HG03095 (cell line): ENCODE measurements around the gene PANK3.

Experiments used
- ATAC-seq: cut with Tn5 transposase; IDR thresholded peaks from one replicate; pipeline ENCODE4 v1.9.1; 2021; ENCODE audit warnings: moderate library complexity; ENCODE audit not compliant: unreplicated experiment

Gene PANK3

GRCh38 chr5:168578538-168579487 lies at the start of gene PANK3:
Gene PANK3, minus strand, starts transcription at chr5:168579368. Its CDS starts 85 bp downstream, at chr5:168579283.
- peak; percentile 49 for ATAC-seq

DNA sequence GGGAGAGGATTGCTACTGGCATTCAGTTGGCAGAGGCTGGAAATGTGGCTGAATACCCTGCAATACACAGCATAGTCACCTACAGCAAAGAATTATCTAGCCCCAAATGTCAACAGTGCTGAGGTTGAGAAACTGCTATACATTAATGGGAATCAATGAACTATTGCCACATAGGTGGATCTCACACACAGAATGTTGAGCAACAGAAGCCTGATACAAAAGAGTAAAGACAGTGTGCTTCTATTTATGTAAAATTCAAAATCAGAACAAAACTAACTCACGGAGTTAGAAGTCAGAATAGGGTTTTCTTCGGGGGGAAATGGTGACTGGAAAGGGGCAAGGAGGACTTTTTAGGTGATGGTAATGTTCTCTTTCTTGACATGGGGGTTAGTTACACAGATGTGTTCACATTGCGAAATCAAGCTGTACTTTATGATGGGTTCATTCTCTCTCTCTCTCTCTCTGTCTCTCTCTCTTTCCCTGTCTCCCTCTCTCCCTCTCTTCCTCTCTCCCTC lies 45.7 kb upstream of the PANK3 start:
- ATAC-seq = no peak

DNA sequence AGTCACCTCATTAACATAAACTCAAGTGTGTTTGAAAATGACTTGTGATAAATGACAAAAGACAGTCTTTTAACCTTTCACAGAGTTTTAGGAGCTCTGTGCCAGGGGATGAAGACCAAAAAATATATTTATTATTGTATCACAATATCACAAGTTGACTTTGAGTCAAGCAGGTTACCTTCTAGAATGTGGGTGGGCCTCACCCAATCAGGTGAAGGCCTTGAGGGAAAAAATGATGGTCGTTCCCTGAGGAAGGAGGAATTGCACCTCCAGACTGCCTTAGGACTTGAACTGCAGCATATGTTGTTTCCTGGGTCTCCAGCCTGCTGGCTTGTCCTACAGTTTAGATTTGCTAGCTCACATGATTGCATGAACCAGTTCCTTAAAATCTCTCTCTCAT lies 41.6 kb upstream of the PANK3 start:
- ATAC-seq = no peak

- ATAC-seq = no peak
Measured at GRCh38 chr5:168614661-168615060, 35.5 kb upstream of the PANK3 start.

DNA sequence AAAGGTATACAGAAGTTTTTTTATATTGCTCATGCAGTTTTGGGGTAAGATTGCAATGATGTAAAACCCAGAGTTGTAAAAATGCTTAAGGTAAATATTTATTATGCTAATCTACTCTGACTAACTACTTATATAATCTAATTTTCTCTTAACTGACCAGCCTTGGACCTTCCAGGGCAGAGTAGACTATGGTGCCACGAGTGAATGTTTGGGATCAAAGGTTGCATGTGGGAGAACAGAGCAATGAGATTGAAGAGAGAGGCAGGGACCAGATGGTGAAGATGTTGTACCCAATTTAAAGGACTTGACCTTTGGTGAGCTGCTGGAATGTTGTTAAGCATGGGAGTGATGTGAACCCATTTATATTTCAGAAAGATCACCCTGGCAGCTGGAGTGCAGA lies 34.8 kb upstream of the PANK3 start:
- no peak for ATAC-seq

GRCh38 chr5:168613396-168613795 lies 34.2 kb upstream of the PANK3 start:
- ATAC-seq = no peak

DNA sequence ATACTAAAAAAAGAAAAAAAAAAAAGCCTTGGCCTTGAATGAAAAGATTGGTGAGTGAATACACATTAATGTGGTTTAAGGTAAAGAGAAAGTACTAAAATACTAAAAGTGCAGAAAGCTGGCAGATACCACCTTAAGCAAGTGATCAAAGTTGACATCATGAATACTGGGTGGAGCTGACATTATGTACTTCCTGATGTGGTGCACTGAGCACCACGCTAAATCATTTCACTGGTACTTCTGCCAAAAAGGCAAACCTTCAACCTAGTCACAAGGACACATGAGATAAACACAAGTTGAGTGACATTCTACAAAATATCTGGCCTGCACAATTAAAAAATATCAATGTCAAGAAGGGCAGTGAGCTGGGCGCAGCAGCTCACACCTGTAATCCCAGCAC lies 33.8 kb upstream of the PANK3 start:
- no peak for ATAC-seq

DNA sequence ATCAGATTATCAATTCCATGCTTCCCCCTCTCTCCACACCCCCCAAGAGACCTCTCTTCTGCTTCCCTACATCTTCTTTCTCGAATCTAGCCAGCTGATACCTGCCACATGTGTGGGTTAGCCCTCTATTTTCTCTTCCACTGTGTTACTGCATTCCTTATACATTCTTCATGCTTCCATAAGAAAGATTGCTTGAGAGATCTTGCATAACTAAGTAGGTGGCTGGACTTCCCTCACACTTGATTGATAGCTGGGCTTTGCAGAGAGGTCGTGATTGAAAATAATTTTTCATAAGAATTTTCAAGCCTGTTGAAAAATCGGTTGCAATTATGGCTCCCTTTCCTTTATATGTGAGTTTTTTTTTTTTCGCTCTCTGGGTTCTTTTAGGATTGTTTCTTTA lies 33.0 kb upstream of the PANK3 start:
- no peak for ATAC-seq

DNA sequence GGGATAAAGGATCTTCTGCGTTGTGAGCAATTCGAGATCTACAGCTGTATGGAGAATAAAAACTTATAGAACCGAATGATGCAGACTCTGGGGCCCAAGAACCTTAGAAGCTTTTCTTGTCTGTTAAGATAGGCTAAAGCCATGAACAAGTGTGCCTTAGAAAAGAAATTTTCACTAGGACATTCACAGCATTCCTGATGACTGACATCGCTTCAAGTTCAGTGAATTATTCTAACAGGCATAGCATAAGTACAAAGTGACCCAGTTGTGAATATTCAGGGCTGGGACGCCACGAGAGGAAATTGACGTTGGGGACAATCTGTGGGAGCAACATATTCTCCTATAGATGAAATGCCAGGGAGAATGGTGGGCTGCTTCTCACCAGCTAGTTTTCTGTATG lies 32.0 kb upstream of the PANK3 start:
- no peak for ATAC-seq

DNA sequence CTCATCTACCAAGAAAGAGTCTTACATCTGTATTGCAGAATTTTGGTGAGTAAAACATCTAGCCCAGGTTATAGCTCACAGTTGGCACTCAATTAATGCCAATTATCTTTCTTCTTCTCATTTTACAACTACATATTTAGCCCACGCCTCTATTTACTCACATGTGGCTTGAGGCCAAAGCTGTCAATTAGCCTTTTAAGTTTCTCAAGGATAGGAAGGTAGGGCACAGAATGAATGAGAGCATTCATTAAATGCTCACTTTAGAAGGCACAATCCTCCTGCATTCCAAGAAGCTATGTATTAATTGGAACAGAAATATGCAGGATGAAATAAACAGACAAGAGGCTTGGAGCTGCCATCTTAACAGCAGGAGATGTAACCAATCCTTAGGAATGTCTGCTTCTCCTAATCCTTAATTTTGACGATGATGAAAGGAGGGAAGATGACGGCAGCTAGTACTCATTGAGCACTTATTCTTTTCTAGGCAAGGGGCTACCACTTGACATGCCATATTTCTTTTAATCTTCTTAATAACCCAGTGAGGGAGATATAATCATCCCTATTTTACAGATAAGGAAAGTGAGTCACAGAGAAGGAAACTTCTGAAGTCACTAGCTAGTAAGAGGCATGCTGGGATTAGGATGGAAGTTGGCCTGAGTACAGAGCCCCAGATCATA lies 30.8 kb upstream of the PANK3 start:
- no peak for ATAC-seq

- no peak for ATAC-seq
Measured at GRCh38 chr5:168608821-168609220, 29.7 kb upstream of the PANK3 start.

DNA sequence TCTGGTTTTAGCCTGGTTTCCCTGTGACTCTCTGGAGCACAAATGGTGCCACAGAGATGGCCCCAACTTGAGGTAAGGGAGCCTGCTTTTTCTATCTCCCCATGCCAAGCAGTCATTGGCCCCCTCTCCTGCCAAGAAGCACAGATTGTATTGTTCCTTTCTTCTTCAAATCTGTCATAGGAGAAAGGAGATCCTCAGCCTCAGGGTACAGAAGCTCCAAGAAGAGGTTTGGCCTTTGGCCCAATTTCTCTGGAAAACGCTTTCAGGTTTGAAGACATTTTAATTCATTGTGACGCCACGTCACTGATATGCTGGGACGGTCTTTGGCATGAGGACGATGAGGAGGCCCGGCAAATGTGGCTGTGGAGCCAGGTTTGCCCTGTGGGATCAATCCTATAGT lies 29.2 kb upstream of the PANK3 start:
- no peak for ATAC-seq

DNA sequence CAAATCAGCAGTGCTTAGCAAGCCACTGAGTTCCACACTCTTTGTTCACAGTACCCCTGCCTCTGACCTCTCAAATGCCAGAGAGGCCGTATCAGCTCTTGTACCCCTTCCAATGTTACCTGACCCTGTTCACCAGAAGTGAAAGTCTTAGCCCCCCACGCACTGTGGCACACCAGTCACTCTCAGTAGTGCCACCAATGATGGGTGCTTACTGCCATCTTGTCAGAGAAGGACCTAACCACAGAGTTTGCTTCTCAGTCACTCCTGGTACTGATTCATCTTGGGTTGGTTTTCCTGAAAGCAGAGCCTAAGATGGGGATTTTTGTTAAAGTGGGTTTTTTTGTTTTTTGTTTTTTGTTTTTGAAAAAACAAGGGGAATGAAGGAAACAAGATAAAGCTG lies 28.8 kb upstream of the PANK3 start:
- no peak for ATAC-seq

DNA sequence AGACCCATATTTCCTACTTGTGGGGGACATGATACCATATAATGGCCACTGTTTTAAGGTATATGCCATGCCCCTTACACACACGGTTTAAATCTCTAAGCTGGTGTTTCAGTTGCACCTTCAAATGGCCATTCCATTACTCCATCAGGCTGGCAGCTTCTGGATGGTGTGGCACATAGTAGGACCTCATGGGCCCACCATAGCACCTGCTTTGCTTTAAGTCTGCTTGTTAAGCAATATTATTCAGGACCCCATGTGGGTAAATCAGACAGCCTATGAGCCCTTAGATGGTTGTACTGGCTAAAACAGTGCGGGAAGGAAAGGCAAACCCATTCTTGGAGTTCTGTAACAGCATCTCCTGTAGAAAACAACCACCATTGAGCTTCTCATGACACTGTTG lies 27.4 kb upstream of the PANK3 start:
- no peak for ATAC-seq

- ATAC-seq = no peak
Measured at GRCh38 chr5:168604436-168604835, 25.3 kb upstream of the PANK3 start.

GRCh38 chr5:168603746-168604145 lies 24.6 kb upstream of the PANK3 start:
- ATAC-seq = no peak

DNA sequence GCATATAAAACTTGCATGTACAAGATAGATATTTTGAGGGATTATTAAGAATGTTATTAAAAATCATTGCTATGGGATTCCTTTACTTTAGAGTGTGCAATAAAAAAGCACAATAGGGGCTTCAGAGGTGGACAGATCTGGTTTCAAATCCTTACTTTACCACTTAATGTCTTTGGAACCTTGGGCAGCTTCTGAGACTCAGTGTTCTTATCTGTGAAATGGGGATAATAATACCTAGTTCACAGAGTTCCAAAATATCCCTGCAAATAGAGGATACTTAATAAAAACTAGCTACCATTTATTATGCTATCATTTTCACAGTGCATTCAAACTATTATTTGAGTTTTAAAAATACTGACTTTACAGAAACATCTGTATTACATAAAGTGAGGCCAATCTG lies 23.3 kb upstream of the PANK3 start:
- no peak for ATAC-seq

DNA sequence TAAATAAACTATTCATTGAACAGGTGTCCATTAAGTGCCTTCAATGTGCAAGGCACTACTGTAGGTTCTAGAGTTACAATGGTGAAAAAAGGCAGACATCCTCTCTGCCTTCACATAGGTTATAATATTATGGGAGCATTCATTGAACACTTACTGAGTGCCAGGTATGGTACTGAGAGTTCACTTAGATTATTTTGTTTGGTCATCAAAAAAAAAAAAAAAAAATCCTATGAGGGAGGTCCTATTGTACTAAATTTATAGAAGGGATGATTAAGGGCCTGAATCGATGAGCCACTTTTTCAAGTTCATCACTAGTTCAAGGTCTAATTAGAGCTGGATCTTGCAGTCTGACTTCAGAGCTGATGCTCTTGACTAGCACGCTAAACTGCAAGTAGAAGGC lies 22.8 kb upstream of the PANK3 start:
- ATAC-seq = no peak

DNA sequence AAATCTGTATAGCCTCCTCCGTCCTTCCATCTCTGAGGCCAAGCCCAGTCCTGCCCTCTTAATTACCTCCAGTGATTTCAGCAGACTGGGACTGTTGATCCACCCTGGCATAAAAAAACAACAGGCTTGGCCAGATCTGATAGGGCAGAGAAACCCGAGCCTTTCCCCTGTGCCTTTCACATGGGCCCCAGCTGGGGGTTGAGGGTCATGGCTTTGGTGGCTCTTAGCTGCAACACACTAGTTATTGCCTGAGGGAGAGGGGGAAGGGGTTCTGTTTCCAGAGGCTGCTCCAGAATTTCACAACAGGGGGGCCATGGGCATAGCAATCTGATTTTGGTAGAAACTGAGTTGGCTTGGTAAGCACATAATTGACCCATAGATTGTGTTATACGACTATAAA lies 21.2 kb upstream of the PANK3 start:
- no peak for ATAC-seq

DNA sequence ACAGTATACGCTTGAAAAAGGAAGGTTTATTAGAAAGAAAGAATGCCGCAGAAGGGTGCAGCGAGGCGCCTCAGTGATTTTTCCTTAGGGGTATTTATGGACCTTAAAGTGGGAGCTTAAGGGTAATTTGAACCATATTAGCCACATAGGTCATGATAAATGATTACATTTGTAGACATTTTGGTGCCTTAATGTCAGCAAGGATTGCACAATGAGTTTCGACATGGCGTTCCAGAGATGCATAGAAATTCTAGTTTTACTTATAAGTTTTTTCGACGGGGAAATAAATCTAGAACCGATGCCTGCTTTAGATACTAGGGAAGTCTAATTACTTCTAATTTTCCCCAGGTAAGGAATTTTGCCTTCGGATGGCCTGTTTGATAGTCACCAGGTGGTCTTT lies 20.7 kb upstream of the PANK3 start:
- no peak for ATAC-seq

DNA sequence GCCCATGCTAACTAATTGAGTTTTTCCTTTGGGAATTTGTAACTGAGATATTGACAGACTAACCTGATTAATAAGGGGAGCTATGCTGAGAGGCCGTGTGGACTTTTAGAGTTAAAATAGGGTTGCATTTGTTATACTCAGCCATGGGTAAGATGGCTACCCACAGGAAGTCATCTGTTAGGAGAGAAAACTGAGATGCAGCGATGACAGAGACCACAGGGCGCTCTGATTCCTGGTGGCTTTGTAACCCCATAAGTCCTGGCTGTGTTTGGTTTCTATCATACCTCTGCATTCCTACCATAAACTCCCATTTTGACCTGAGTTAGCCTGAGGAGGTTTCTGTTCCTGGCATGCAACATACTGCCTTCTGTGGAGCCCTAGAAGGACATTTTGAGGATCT lies 19.5 kb upstream of the PANK3 start:
- no peak for ATAC-seq

- no peak for ATAC-seq
Measured at GRCh38 chr5:168596927-168597326, 17.8 kb upstream of the PANK3 start.
